Measurements from ENCODE around the gene PTPRA. TPM values are rescaled to one million over a fixed set of nuclear protein-coding genes. Genes with fewer than 3 reads are reported as not detected.

Gene PTPRA
- total RNA-seq, 4 donors from 2014 or later, result 80.6 to 121 (median 97.1) TPM

GRCh38 chr20:2917266-2917665 lies 44.0 kb downstream of the PTPRA start:
- TF ChIP-seq CTCF (IDR thresholded peaks at IDR 0.05) (no peak), POLR2A (IDR thresholded peaks at IDR 0.05) (no peak)
- Histone ChIP-seq H3K27ac (no peak overlapping the region), H3K9me3 (no peaks in the 10 kb centered on the region), H3K27me3 (no peaks in the 10 kb centered on the region), H3K4me3 (no peak overlapping the region), H3K36me3 (no peaks in the 10 kb centered on the region), H3K4me1 (no peaks in the 10 kb centered on the region)
- no peak for DNase-seq
- intact Hi-C loops (cut with DNase I; ENCODE audit: low total_unique reads), result no loop called here

DNA sequence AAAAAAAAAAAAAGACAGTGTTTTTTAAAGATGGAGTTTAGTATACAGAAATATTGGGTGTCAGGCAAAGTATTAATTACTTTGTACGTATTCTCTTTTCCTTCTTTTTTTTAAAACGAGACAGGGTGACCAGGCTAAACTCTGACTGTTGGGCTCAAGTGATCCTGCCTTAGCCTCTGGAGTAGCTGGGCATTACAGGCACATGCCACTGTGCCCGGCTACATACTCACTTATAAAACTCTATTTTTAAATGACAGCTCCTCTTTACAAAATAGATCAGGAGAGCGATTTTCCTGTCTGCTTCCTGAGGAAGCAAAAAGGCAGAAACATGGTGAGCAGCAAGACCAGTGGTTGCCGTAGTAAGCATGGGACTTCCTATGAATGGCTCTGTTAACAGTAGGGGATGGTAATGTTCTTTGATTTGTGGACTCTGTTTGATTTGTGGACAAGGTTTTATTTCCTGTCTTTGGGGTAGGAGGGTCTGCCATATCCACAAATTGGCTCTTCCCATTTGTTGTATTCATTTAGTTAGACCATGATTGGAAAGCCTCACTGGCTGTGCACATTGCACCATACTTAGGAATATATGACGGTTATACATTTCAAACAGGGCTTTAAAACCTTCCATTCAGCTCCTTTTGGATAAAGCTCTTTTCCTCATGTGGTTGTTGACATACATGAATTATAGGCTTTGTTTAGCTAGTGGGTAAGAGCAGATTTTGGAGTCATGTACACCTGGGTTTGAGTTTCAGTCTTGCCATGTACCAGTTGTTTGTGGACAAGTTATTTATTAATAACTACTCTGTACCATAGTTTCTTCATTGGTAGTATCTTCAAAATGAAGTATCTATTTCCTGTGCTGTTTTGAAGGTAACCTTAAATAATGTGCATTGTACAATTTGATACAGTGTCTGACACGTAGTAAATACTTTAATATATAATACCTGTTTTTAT lies 45.1 kb downstream of the PTPRA start:
- H3K27ac ChIP-seq, result no peak overlapping the region

DNA sequence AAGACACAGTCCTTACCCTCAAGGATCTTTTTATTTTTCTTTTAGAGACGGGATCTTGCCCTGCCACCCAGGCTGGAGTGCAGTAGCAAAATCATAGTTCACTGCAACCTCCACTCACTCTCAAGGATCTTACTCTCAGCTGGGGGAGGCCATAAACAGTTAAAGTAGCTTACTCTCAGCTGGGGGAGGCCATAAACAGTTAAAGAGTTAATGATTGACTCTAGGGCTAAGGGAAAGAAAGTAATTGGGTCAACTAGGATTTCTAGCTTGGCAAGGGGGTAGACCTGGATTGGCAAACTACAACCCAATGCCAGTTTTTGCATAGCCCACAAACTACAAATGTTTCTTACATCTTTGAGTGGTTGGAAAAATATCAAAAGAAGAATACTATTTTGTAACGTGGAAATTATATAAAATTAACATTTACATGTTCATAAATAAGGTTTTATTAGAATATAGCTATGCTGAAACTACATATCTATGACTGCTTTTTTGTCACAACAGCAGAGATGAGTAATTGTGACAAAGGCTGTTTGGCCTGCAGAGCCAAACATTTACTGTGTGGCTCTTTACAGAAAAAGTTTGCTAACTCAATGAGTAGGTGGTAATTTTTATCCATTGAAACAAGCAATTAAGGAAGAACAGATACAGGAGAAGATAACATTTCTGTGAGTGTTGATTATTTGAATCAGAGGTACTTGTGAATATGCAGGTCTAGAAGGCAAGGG lies 46.4 kb downstream of the PTPRA start:
- no peak for DNase-seq
- Histone ChIP-seq H3K4me1 (no peaks in the 10 kb centered on the region), H3K9me3 (no peaks in the 10 kb centered on the region), H3K36me3 (no peaks in the 10 kb centered on the region), H3K27ac (no peak overlapping the region), H3K27me3 (no peaks in the 10 kb centered on the region), H3K4me3 (no peak overlapping the region)
- intact Hi-C loops (cut with DNase I; ENCODE audit: low total_unique reads), result no loop called here
- TF ChIP-seq POLR2A (IDR thresholded peaks at IDR 0.05), result no peak
- TF ChIP-seq CTCF (IDR thresholded peaks at IDR 0.05), result no peak

More for the DNA sequence above, 45.1 kb downstream of the PTPRA start:
- intact Hi-C loops (cut with DNase I; ENCODE audit: low total_unique reads), result no loop called here
- TF ChIP-seq CTCF (IDR thresholded peaks at IDR 0.05), result no peak
- no peak for TF ChIP-seq POLR2A (IDR thresholded peaks at IDR 0.05)
- Histone ChIP-seq H3K9me3 (no peaks in the 10 kb centered on the region), H3K4me1 (no peaks in the 10 kb centered on the region), H3K4me3 (no peak overlapping the region), H3K36me3 (no peaks in the 10 kb centered on the region), H3K27me3 (no peaks in the 10 kb centered on the region)
- no peak for DNase-seq

DNA sequence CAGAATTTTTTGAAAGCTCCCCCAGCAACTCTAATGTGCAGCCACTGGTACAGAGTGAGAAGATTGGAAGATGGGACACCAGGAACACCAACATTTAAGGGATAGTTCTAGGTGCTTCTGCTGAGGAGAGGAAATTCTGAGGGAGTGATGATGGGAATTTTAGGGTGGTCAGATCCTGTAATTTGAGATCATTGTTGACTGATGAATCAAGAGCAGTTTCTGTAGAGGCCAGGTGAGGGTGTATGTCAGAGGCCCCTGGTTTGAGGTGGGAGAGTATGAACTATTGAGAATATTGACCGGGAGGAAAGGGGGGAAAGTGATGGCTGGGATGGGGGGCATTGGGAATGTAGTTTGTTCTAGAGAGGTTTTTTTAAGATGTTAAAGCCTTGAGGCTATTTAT lies 47.2 kb downstream of the PTPRA start:
- Histone ChIP-seq H3K36me3 (no peaks in the 10 kb centered on the region), H3K4me1 (no peaks in the 10 kb centered on the region), H3K9me3 (no peaks in the 10 kb centered on the region), H3K4me3 (no peak overlapping the region), H3K27me3 (no peaks in the 10 kb centered on the region), H3K27ac (no peak overlapping the region)
- intact Hi-C loops (cut with DNase I; ENCODE audit: low total_unique reads), result no loop called here
- DNase-seq, result no peak
- TF ChIP-seq CTCF (IDR thresholded peaks at IDR 0.05) (no peak), POLR2A (IDR thresholded peaks at IDR 0.05) (no peak)

- intact Hi-C loops (cut with DNase I; ENCODE audit: low total_unique reads), result no loop called here
- TF ChIP-seq CTCF (IDR thresholded peaks at IDR 0.05) (no peak), POLR2A (IDR thresholded peaks at IDR 0.05) (no peak)
These were observed 48.2 kb downstream of the PTPRA start for GRCh38 chr20:2921506-2921905.

More at GRCh38 chr20:2921506-2921905, 48.2 kb downstream of the PTPRA start:
- H3K4me1 ChIP-seq, result no peaks in the 10 kb centered on the region
- no peak overlapping the region for H3K27ac ChIP-seq
- no peak for DNase-seq
- no peaks in the 10 kb centered on the region for H3K36me3 ChIP-seq
- H3K4me3 ChIP-seq, result no peak overlapping the region
- no peaks in the 10 kb centered on the region for H3K27me3 ChIP-seq
- no peaks in the 10 kb centered on the region for H3K9me3 ChIP-seq

Measured in uterus (tissue), 4 donors.